HEK293T (cell line): ENCODE data around the gene LTBP1.

Source experiments
- CTCF ChIA-PET: fragments of 350-600 bp; formaldehyde crosslinking; extraction: SDS; loops from one replicate; lab custom pipeline; 2021; ENCODE audit warnings: antibody characterized with exemption, inconsistent platforms; lab: Yijun Ruan, JAX
- POLR2A ChIA-PET: fragments of 350-600 bp; formaldehyde crosslinking; extraction: SDS; loops from one replicate; lab custom pipeline; 2020; ENCODE audit warnings: antibody characterized with exemption, inconsistent platforms; lab: Yijun Ruan, JAX
- DNase-seq: peaks from one replicate; pipeline ENCODE4 v3.0.0; 2012; ENCODE audit warnings: mixed read lengths; ENCODE audit errors: extremely low spot score
- ARNT ChIP-seq: fragments of 450-650 bp; IDR thresholded peaks from 2 replicates; pipeline ENCODE4 v1.6.1; 2017; ENCODE audit warnings: mild to moderate bottlenecking
- BHLHE40 ChIP-seq: fragments of 450-650 bp; IDR thresholded peaks from 2 replicates; pipeline ENCODE4 v1.6.1; 2016; ENCODE audit warnings: mild to moderate bottlenecking, moderate library complexity, borderline replicate concordance
- CTBP1 ChIP-seq: fragments of 450-650 bp; IDR thresholded peaks from 2 replicates; pipeline ENCODE4 v1.6.1; 2016; ENCODE audit warnings: borderline replicate concordance
- ELF4 ChIP-seq: fragments of 450-650 bp; IDR thresholded peaks from 2 replicates; pipeline ENCODE4 v1.6.1; 2017; ENCODE audit warnings: antibody characterized with exemption
- FOXA1 ChIP-seq: fragments of 450-650 bp; IDR thresholded peaks from 2 replicates; pipeline ENCODE4 v1.6.1; 2016; ENCODE audit warnings: mild to moderate bottlenecking
- FOXK2 ChIP-seq: fragments of 450-650 bp; IDR thresholded peaks from 2 replicates; pipeline ENCODE4 v1.6.1; 2016; ENCODE audit warnings: mild to moderate bottlenecking
- FOXM1 ChIP-seq: fragments of 450-650 bp; IDR thresholded peaks from 2 replicates; pipeline ENCODE4 v1.6.1; 2017; ENCODE audit warnings: mild to moderate bottlenecking, borderline replicate concordance
- HDGF ChIP-seq: fragments of 450-650 bp; IDR thresholded peaks from 2 replicates; pipeline ENCODE4 v1.6.1; 2017; ENCODE audit warnings: antibody characterized with exemption, borderline replicate concordance
- L3MBTL2 ChIP-seq: fragments of 450-650 bp; conservative IDR thresholded peaks from 2 replicates; pipeline ENCODE4 v1.6.1; 2016; ENCODE audit warnings: mild to moderate bottlenecking
- LEF1 ChIP-seq: fragments of 450-650 bp; IDR thresholded peaks from 2 replicates; pipeline ENCODE4 v1.6.1; 2017; ENCODE audit warnings: mild to moderate bottlenecking, borderline replicate concordance
- NFRKB ChIP-seq: fragments of 450-650 bp; IDR thresholded peaks from 2 replicates; pipeline ENCODE4 v1.6.1; 2016; ENCODE audit warnings: mild to moderate bottlenecking, moderate library complexity
- PKNOX1 ChIP-seq: fragments of 450-650 bp; IDR thresholded peaks from 2 replicates; pipeline ENCODE4 v1.6.1; 2016
- SP1 ChIP-seq: fragments of 450-650 bp; IDR thresholded peaks from 2 replicates; pipeline ENCODE4 v1.6.1; 2017
- SUZ12 ChIP-seq: fragments of 450-650 bp; IDR thresholded peaks from 2 replicates; pipeline ENCODE4 v1.6.1; 2016; ENCODE audit warnings: mild to moderate bottlenecking
- TARDBP ChIP-seq: fragments of 450-650 bp; IDR thresholded peaks from 2 replicates; pipeline ENCODE4 v1.6.1; 2016
- ZNF384 ChIP-seq: fragments of 450-650 bp; IDR thresholded peaks from 2 replicates; pipeline ENCODE4 v1.6.1; 2016

LTBP1 gene

DNA sequence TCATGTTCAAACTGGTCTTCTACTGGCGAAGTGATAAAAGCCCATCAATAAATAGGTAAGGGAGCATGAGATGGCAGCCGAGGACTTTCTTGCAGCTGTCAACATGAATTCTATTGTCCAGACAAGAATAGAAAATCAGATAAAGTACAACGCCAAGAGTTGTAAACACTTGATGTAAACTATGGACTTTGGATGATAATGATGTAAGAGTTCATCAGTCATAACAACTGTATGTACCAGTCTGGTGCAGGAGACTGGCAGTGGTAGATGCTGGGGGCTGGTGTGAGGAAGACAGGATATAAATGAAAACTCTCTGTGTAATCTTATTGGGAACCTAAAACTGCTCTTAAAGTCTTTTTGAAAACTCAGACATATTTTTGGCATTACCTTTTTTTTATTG, 373.8 kb downstream of the LTBP1 start:
- no peak for DNase-seq
- TF ChIP-seq ZNF384, result no peak
- TF ChIP-seq ARNT, result no peak
- no peak for TF ChIP-seq PKNOX1
- no peak for TF ChIP-seq TARDBP
- no peak for TF ChIP-seq CTBP1
- POLR2A ChIA-PET, result interaction anchor here (0.6 kb wide), 1 partner anchor 164 kb away, joined by 3 read pairs; no protein-coding TSS in a partner anchor
- CTCF ChIA-PET, result no interaction called here

DNA sequence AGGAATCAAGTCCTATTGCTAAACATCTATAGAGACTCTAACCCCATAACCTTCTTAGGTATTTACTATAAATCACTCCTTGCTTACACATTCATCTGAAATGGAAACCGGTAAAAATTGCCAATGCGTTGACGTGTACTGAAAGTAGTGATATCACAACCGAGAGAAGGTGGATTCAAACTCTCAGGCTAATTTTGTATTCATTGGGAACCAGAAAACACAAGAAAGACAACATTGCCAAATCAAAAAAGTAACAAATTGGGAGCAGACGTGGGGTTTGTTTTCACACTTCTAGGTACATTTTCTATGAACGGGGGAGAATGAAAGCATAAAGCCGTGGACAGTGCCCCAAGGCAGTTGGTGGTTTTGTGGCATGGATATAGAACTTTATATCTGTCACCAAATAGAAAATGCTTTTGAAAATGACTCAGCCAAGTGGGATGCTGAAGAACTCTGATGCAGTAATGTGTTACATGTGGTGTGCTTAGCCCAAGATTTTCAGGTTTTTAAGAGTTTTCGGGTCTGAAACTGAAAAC, 374.6 kb downstream of the LTBP1 start:
- CTCF ChIA-PET, result no interaction called here
- no peak for TF ChIP-seq ARNT
- TF ChIP-seq CTBP1, result no peak
- no peak for TF ChIP-seq SP1
- no peak for TF ChIP-seq FOXA1
- POLR2A ChIA-PET, result no interaction called here
- DNase-seq, result no peak

GRCh38 chr2:33321876-33322483, 375.2 kb downstream of the LTBP1 start:
- no peak for TF ChIP-seq HDGF
- no peak for TF ChIP-seq TARDBP
- TF ChIP-seq FOXA1, result no peak
- no peak for TF ChIP-seq PKNOX1
- TF ChIP-seq CTBP1, result no peak
- no peak for TF ChIP-seq FOXK2
- TF ChIP-seq NFRKB, result no peak
- no peak for TF ChIP-seq ELF4
- TF ChIP-seq SUZ12, result no peak
- no peak for TF ChIP-seq ZNF384
- no peak for TF ChIP-seq BHLHE40
- POLR2A ChIA-PET, result no interaction called here
- CTCF ChIA-PET, result no interaction called here
- DNase-seq, result no peak

DNA sequence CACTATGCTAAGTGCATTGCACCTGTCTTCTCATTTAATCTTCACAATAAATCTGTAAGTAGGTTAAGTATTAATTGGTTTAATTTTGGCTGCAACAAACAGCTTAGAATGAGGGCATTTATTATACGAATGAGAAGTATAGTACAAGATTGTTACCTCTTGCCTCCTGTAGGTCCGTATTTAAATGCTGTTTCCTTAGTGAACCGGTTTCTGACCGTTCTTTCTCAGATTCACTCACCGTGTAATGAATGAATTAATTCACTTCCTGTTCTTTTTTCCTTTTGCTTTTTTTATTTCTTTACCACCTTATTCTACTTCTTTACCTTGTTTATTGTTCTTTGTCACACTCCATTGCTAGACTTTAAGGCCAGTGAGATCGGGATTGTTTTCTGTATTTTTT, 375.9 kb downstream of the LTBP1 start:
- TF ChIP-seq PKNOX1 (no peak), FOXM1 (no peak), ARNT (no peak), ELF4 (no peak)
- CTCF ChIA-PET, result no interaction called here
- POLR2A ChIA-PET, result no interaction called here
- no peak for DNase-seq

GRCh38 chr2:33323957-33324356, 377.2 kb downstream of the LTBP1 start:
- CTCF ChIA-PET, result no interaction called here
- no peak for DNase-seq
- no peak for TF ChIP-seq LEF1
- no peak for TF ChIP-seq FOXM1
- no peak for TF ChIP-seq ZNF384
- TF ChIP-seq HDGF, result no peak
- no peak for TF ChIP-seq ELF4
- POLR2A ChIA-PET, result no interaction called here

- DNase-seq, result no peak
- CTCF ChIA-PET, result no interaction called here
- POLR2A ChIA-PET, result no interaction called here
- TF ChIP-seq NFRKB (no peak), FOXA1 (no peak), FOXK2 (no peak), ARNT (no peak), FOXM1 (no peak), HDGF (no peak), SP1 (no peak), PKNOX1 (no peak), ELF4 (no peak), ZNF384 (no peak), TARDBP (no peak), SUZ12 (no peak), L3MBTL2 (no peak), CTBP1 (no peak), LEF1 (no peak), BHLHE40 (no peak)
These were observed 379.3 kb downstream of the LTBP1 start for GRCh38 chr2:33326100-33326499.

DNA sequence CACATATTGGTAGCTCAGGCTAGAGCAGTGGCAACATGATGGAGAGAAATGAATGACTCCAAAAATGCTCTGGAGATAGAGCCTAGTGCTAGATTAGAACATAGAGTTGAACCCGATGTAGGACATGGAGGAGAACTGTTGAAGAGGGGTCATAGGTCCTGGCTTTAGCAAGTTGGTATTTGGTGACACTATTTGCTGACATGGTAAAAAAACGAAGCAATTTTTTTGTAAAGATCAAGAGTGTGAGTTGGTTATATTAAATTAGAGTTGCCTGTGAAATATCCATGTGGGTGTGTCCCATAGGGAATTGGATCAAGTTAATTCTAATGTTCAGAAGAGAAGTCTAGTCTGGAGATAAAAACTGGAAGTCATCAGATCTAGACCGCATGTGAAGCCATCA, 386.7 kb downstream of the LTBP1 start:
- no peak for DNase-seq
- CTCF ChIA-PET, result no interaction called here
- no peak for TF ChIP-seq L3MBTL2
- TF ChIP-seq FOXM1, result no peak
- TF ChIP-seq BHLHE40, result no peak
- TF ChIP-seq PKNOX1, result no peak
- no peak for TF ChIP-seq FOXA1
- TF ChIP-seq SP1, result no peak
- POLR2A ChIA-PET, result no interaction called here
